Breast epithelium (tissue), 3 donors: ENCODE data around the gene H2BK1.

Source experiments
- CTCF ChIP-seq, 3 donors: fragments of 450-650 bp; IDR thresholded peaks; one replicate each; pipeline ENCODE4 v1.5.1; 2016 to 2017; ENCODE audit warnings: antibody characterized with exemption in 3 of 3, mild to moderate bottlenecking in 3 of 3, moderate library complexity in 3 of 3
- POLR2A ChIP-seq: fragments of 450-650 bp; IDR thresholded peaks from one replicate; pipeline ENCODE4 v1.6.1; 2016; ENCODE audit warnings: antibody characterized with exemption, mild to moderate bottlenecking, moderate library complexity
- POLR2AphosphoS5 ChIP-seq, 3 donors: sonication (generic); formaldehyde crosslinking; IDR thresholded peaks; one replicate each; pipeline ENCODE4 v1.6.1; 2017; ENCODE audit warnings: antibody characterized with exemption in 3 of 3

- TF ChIP-seq CTCF (IDR thresholded peaks at IDR 0.05) (no peak), POLR2A (no peak), POLR2AphosphoS5 (IDR thresholded peaks at IDR 0.05) (no peak)
These were observed 976 bp upstream of the H2BK1 start for GRCh38 chr7:151211155-151211772.
